Spleen (tissue), 11 donors: ENCODE results near the gene ATP8A2. TPM values are rescaled to one million over a fixed set of nuclear protein-coding genes. Genes with fewer than 3 reads are reported as not detected.

Experiments
- DNase-seq: peaks from one replicate; pipeline ENCODE4 v3.0.0-alpha.2; 2020
- H3K27ac ChIP-seq, 8 donors: fragments of 200-600 bp; sonication (generic) in 7 of 8; 1 replicate in 4 of 8; 2 replicates in 4 of 8; pipeline versions ENCODE4 v1.5.0 to v1.8.0; 2016 to 2021; ENCODE audit warnings: inconsistent platforms in 4 of 8, mild to moderate bottlenecking in 4 of 8, moderate library complexity in 1 of 8
- H3K27me3 ChIP-seq, 7 donors: fragments of 200-600 bp; sonication (generic) in 6 of 7; replicated peaks in 1 of 7; 1 replicate in 4 of 7; 2 replicates in 3 of 7; pipeline versions ENCODE4 v1.5.0 to v1.8.0; 2016 to 2021; ENCODE audit warnings: inconsistent platforms in 3 of 7, mild to moderate bottlenecking in 1 of 7
- H3K36me3 ChIP-seq, 6 donors: fragments of 200-600 bp; sonication (generic) in 5 of 6; 1 replicate in 4 of 6; 2 replicates in 2 of 6; pipeline versions ENCODE4 v1.5.0 to v1.8.0; 2016 to 2021; ENCODE audit warnings: inconsistent platforms in 2 of 6
- H3K4me1 ChIP-seq, 6 donors: fragments of 200-600 bp; sonication (generic) in 5 of 6; 1 replicate in 3 of 6; 2 replicates in 3 of 6; pipeline versions ENCODE4 v1.5.0 to v1.8.0; 2016 to 2021; ENCODE audit warnings: inconsistent platforms in 3 of 6
- H3K4me3 ChIP-seq, 8 donors: fragments of 200-600 bp; sonication (generic) in 7 of 8; 1 replicate in 4 of 8; 2 replicates in 4 of 8; pipeline versions ENCODE4 v1.5.0 to v1.8.0; 2016 to 2021; ENCODE audit warnings: inconsistent platforms in 4 of 8, mild to moderate bottlenecking in 4 of 8, moderate library complexity in 2 of 8
- H3K9me3 ChIP-seq, 8 donors: fragments of 200-600 bp; sonication (generic) in 7 of 8; 1 replicate in 4 of 8; 2 replicates in 4 of 8; pipeline versions ENCODE4 v1.5.0 to v1.8.0; 2016 to 2021; ENCODE audit warnings: inconsistent platforms in 4 of 8
- CTCF ChIP-seq, 11 experiments: fragments of 200-600 bp in 7 of 11; fragments of 450-650 bp in 4 of 11; sonication (generic) in 4 of 11; IDR thresholded peaks in 8 of 11; conservative IDR thresholded peaks in 3 of 11; 1 replicate in 7 of 11; 2 replicates in 4 of 11; pipeline versions ENCODE4 v1.4.0 to v1.8.0; 2016 to 2021; ENCODE audit warnings: antibody characterized with exemption in 11 of 11, inconsistent platforms in 4 of 11, mild to moderate bottlenecking in 1 of 11
- POLR2A ChIP-seq, 3 donors: fragments of 450-650 bp; IDR thresholded peaks; one replicate each; pipeline ENCODE4 v1.5.1; 2017; ENCODE audit warnings: antibody characterized with exemption in 3 of 3, mild to moderate bottlenecking in 1 of 3
- POLR2AphosphoS5 ChIP-seq, 3 donors: sonication (generic); formaldehyde crosslinking; IDR thresholded peaks; one replicate each; pipeline ENCODE4 v1.5.1; 2017; ENCODE audit warnings: antibody characterized with exemption in 3 of 3
- WGBS, 5 donors: extraction: QIAGEN DNeasy Blood & Tissue Kit in 3 of 5; methylation state at CpG; one replicate each; pipeline versions ENCODE4 v1.1.5 to v1.1.7; 2013 to 2018; 5-methylcytosine and 5-hydroxymethylcytosine counted together
- intact Hi-C: fragments of 100-400 bp; cut with DNase I; formaldehyde crosslinking; loops from one replicate; pipeline ENCODE4 v1.15.0; 2023; ENCODE audit warnings: low total_unique reads
- polyA plus RNA-seq, 3 donors: library from polyadenylated mRNA; stranded (reverse); fragments of 200-250 nt; gene quantifications; one replicate each; pipeline ENCODE4 v1.2.1, GENCODE V29; 2013
- total RNA-seq, 7 donors: library from RNA; depleted of rRNA in 3 of 7; stranded (reverse); fragments of >200 nt in 3 of 7; fragmentation: NEBNext Ultra II Directional in 4 of 7; extraction: Animal tissue kit (Norgen Biotek cat#: 25700) in 4 of 7; gene quantifications; one replicate each; pipeline versions ENCODE4 v1.1.0 to v1.2.1, GENCODE V29; 2016 to 2021
- donor health status: healthy with polysubstance abuse.
- donor health status: DM: no; HTN: no; CAD: no; lungs with moderate emphysema.
- donor health status: DM: no; HTN: no; CAD: no.
- donor health status: Bipolar disorder and iron deficiency.
- donor health status: healthy.
- donor health status: DM: no; HTN: no; CAD: no.
- donor health status: DM: yes; HTN: yes; CAD: no.

The ATP8A2 gene
- total and polyA plus RNA-seq, 10 donors: 0.09 to 0.46 (median 0.25) TPM

DNA sequence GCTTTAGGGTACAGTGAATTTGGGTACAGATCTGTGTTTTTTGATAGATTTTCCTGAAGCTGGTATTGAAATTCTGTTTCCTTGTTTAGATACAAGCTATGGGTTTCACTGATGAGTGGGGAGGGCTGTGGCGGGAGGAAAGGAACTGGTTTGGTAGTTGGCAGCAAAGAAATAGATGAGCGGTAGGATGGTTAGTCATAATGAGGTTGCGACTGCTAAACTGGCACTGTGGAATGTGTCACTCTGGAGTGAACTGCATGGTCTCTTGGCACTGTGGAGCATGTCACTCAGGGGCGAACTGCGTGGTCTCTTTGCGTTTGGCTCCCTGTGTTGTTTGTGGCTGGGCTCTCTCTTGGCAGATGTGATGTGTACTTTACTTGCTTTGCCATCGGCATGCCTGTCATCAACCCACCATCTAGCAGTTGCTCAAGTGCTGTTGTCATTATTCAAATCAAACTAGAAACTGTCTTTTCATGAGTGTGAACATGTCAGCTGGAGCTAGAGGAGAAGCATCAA lies 82.1 kb downstream of the ATP8A2 start:
- Histone ChIP-seq H3K36me3 (no peaks in the 10 kb centered on the region), H3K4me1 (no peaks in the 10 kb centered on the region), H3K27ac (no peak overlapping the region), H3K27me3 (peaks cover 0 to 10% (median 0%) of the 10 kb centered on the region in 7 donors), H3K4me3 (no peak overlapping the region), H3K9me3 (no peaks in the 10 kb centered on the region)
- DNase-seq: no peak
- 81 to 94% (median 85%) methylated on average over 7 of the region's 7 CpGs for WGBS, 5 donors
- intact Hi-C loops: no loop called here
- TF ChIP-seq POLR2AphosphoS5 (IDR thresholded peaks at IDR 0.05) (no peak), POLR2A (IDR thresholded peaks at IDR 0.05) (no peak), CTCF (IDR thresholded peaks at IDR 0.05 in 8 of 11, conservative IDR thresholded peaks at IDR 0.05 in 3 of 11) (no peak)

GRCh38 chr13:25455146-25455545 lies 83.4 kb downstream of the ATP8A2 start:
- no peak overlapping the region for H3K4me3 ChIP-seq
- no peaks in the 10 kb centered on the region for H3K4me1 ChIP-seq
- intact Hi-C loops: no loop called here
- no peaks in the 10 kb centered on the region for H3K9me3 ChIP-seq
- 81 to 94% (median 84%) methylated on average over 3 of the region's 3 CpGs for WGBS, 5 donors
- peaks cover 0 to 9% (median 0%) of the 10 kb centered on the region in 7 donors for H3K27me3 ChIP-seq
- no peaks in the 10 kb centered on the region for H3K36me3 ChIP-seq
- TF ChIP-seq POLR2A (IDR thresholded peaks at IDR 0.05) (no peak), CTCF (IDR thresholded peaks at IDR 0.05 in 8 of 11, conservative IDR thresholded peaks at IDR 0.05 in 3 of 11) (no peak), POLR2AphosphoS5 (IDR thresholded peaks at IDR 0.05) (no peak)
- H3K27ac ChIP-seq: no peak overlapping the region
- DNase-seq: no peak

DNA sequence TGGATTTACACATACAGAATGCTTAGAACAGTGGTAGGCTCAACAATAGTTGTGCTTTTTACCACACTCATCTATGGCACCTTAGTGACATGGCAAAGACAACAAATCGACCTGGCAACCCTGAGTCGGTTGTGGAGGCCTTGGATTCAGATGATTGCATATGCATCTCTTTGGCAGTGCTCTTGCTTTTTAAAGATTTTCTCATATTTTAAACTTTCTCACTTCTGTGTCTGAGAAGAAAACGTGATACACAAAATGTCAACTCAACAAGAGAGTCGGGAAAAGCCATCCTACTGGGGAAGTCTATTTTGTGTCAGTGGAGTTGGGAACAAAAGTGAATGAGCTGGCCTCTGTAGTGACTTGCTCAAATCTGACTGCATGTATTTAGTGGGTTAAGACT lies 85.8 kb downstream of the ATP8A2 start:
- Histone ChIP-seq H3K4me1 (no peaks in the 10 kb centered on the region), H3K27ac (no peak overlapping the region), H3K27me3 (peaks cover 0 to 4% (median 0%) of the 10 kb centered on the region in 7 donors), H3K9me3 (no peaks in the 10 kb centered on the region), H3K36me3 (no peaks in the 10 kb centered on the region), H3K4me3 (no peak overlapping the region)
- intact Hi-C loops: no loop called here
- TF ChIP-seq POLR2A (IDR thresholded peaks at IDR 0.05): no peak
- no peak for TF ChIP-seq CTCF (IDR thresholded peaks at IDR 0.05 in 8 of 11, conservative IDR thresholded peaks at IDR 0.05 in 3 of 11)
- TF ChIP-seq POLR2AphosphoS5 (IDR thresholded peaks at IDR 0.05): no peak
- DNase-seq: no peak
- WGBS, 5 donors: 66 to 90% (median 80%) methylated on average over 4 of the region's 4 CpGs

DNA sequence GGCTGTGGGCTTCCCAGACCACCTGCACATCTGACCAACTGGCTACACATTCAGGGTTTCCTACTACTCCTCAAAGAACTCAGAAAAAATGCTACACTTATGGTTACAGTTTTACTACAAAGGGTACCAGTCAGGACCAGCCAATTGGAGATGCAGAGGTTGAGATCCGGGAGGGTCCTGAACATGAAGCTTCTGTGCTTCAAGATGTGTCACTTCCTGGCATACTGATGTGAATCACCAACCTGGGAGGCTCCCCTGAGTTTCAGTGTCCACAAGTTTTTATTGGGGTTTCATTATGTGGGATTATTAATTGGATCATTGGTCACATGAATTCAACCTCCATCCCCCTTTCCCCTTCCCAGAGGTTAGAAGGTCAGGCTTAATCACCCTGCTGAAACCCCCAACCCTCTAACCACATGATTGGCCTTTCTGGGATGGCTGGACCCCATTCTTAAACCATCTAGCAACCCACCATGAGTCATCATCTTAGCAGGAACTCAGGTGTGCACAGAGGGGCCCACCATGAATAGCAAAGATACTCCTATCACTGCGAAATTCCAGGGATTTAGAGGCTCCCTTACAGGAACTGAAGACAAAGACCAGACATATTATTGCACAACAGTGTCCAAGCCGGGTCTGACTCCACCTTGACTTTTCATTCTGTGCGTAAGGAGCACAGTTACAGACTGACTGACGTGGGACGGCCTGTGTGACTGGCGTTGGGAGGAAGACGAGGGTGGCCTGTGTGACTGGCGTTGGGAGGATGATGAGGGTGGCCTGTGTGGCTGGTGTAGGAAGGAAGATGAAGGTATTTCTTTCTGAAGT lies 90.7 kb downstream of the ATP8A2 start:
- Histone ChIP-seq H3K4me1 (no peaks in the 10 kb centered on the region), H3K27ac (no peak overlapping the region), H3K27me3 (peaks cover 0 to 15% (median 0%) of the 10 kb centered on the region in 7 donors), H3K36me3 (no peaks in the 10 kb centered on the region), H3K4me3 (no peak overlapping the region), H3K9me3 (no peaks in the 10 kb centered on the region)
- WGBS, 5 donors: 78 to 87% (median 85%) methylated on average over 9 of the region's 9 CpGs
- no peak for TF ChIP-seq POLR2AphosphoS5 (IDR thresholded peaks at IDR 0.05)
- no peak for TF ChIP-seq CTCF (IDR thresholded peaks at IDR 0.05 in 8 of 11, conservative IDR thresholded peaks at IDR 0.05 in 3 of 11)
- TF ChIP-seq POLR2A (IDR thresholded peaks at IDR 0.05): no peak
- intact Hi-C loops: no loop called here
- DNase-seq: no peak
